K562 (cell line): ENCODE data around the gene COL23A1. TPM values are rescaled to one million over a fixed set of nuclear protein-coding genes. Genes with fewer than 3 reads are reported as not detected.

Experiments used
- ATAC-seq: fragments of 200-7000 bp; cut with Tn5 transposase; 3 replicates; pipeline ENCODE4 v1.9.1; 2020; ENCODE audit warnings: moderate library complexity
- BruUV-seq: library from RNA; stranded (reverse); fragments of 400-500 nt; replicated peaks from 2 replicates; lab custom pipeline; 2021; lab: Mats Ljungman, UMichigan
- CTCF ChIA-PET: fragments of 300-600 bp; formaldehyde crosslinking; extraction: SDS; loops from one replicate; lab custom pipeline; 2021; ENCODE audit warnings: low intra/inter-chr PET ratio; lab: Yijun Ruan, JAX
- POLR2A ChIA-PET: fragments of 300-600, 350-650 bp; sonication (Branson Sonifier 250); formaldehyde crosslinking; extraction: SDS; loops from one replicate; lab custom pipeline; 2021; ENCODE audit warnings: antibody characterized with exemption, inconsistent platforms; lab: Yijun Ruan, JAX
- DNase-seq, 4 experiments: peaks; one replicate each; pipeline versions ENCODE4 v3.0.0 to v3.0.0-alpha.2; 2011 to 2018; ENCODE audit warnings: low spot score in 3 of 4, mixed read lengths in 3 of 4; ENCODE audit errors: extremely low read depth in 1 of 4
- FAIRE-seq: peaks from 2 replicates; lab custom pipeline; 2011; peaks lifted over from hg19 to GRCh38; lab: Jason Lieb, UNC
- H2AFZ ChIP-seq: 2 replicates; pipeline ENCODE4 v1.6.0; 2011; ENCODE audit warnings: low read depth, low read length, control low read depth, inconsistent platforms
- H3K27ac ChIP-seq: fragments of 200-600 bp; 3 replicates; pipeline ENCODE4 v1.8.0; 2011; ENCODE audit warnings: low read depth, mild to moderate bottlenecking, control low read depth, inconsistent platforms, low read length, moderate library complexity, mixed read lengths; ENCODE audit errors: extremely low read depth
- H3K27me3 ChIP-seq, 2 experiments: fragments of 300-600 bp in 1 of 2; 2 replicates in 1 of 2; 3 replicates in 1 of 2; pipeline versions ENCODE4 v1.6.0 to v1.8.0; 2011; ENCODE audit warnings: inconsistent platforms in 2 of 2, low read length in 2 of 2, mild to moderate bottlenecking in 1 of 2, mixed read lengths in 1 of 2, moderate library complexity in 1 of 2; ENCODE audit not compliant: control insufficient read depth in 2 of 2, insufficient read depth in 2 of 2
- H3K36me3 ChIP-seq: fragments of 300-600 bp; 3 replicates; pipeline ENCODE4 v1.8.0; 2011; ENCODE audit warnings: mild to moderate bottlenecking, low read length, inconsistent platforms; ENCODE audit not compliant: control insufficient read depth, insufficient read depth
- H3K4me1 ChIP-seq, 2 experiments: fragments of 200-600 bp in 1 of 2; replicated peaks in 1 of 2; 2 replicates in 1 of 2; 3 replicates in 1 of 2; pipeline versions ENCODE4 v1.5.1 to v1.8.0; 2011; ENCODE audit warnings: inconsistent platforms in 2 of 2, low read length in 2 of 2, mild to moderate bottlenecking in 1 of 2, mixed read lengths in 1 of 2, moderate library complexity in 1 of 2; ENCODE audit not compliant: control insufficient read depth in 2 of 2, insufficient read depth in 2 of 2
- H3K4me2 ChIP-seq: 2 replicates; pipeline ENCODE4 v1.6.1; 2011; ENCODE audit warnings: low read length, control low read depth, inconsistent platforms, mixed read lengths; ENCODE audit not compliant: insufficient read depth
- H3K4me3 ChIP-seq: fragments of 200-600 bp; sonication (generic), shearing (Covaris generic); 2 replicates; pipeline ENCODE4 v1.5.1; 2016; ENCODE audit warnings: control low read depth, inconsistent platforms
- H3K79me2 ChIP-seq: fragments of 200-600 bp; 3 replicates; pipeline ENCODE4 v1.8.0; 2011; ENCODE audit warnings: low read length, inconsistent platforms; ENCODE audit not compliant: control insufficient read depth, insufficient read depth
- H3K9ac ChIP-seq, 2 experiments: 2 replicates each; pipeline versions ENCODE4 v1.6.0 to v1.6.1; 2011; ENCODE audit warnings: low read depth in 2 of 2, low read length in 2 of 2, control low read depth in 1 of 2, inconsistent platforms in 1 of 2, mild to moderate bottlenecking in 1 of 2, mixed read lengths in 1 of 2; ENCODE audit not compliant: insufficient read depth in 1 of 2
- H3K9me1 ChIP-seq: one replicate; pipeline ENCODE4 v1.6.0; 2011; ENCODE audit warnings: inconsistent platforms, mild to moderate bottlenecking, low read length, moderate library complexity; ENCODE audit not compliant: control insufficient read depth, insufficient read depth
- H3K9me3 ChIP-seq: replicated peaks from 2 replicates; pipeline ENCODE4 v1.5.1; 2011; ENCODE audit warnings: low read depth, low read length, inconsistent platforms; ENCODE audit not compliant: control insufficient read depth, insufficient read depth
- H4K20me1 ChIP-seq: replicated peaks from 2 replicates; pipeline ENCODE4 v1.6.1; 2011; ENCODE audit warnings: low read length, inconsistent platforms, mixed read lengths; ENCODE audit not compliant: control insufficient read depth, insufficient read depth
- DPF2 ChIP-seq: fragments of 450-650 bp; IDR thresholded peaks from 2 replicates; pipeline ENCODE4 v1.6.1; 2016
- EWSR1 ChIP-seq: fragments of 450-650 bp; IDR thresholded peaks from 2 replicates; pipeline ENCODE4 v1.6.1; 2018; ENCODE audit warnings: borderline replicate concordance, mild to moderate bottlenecking, low read depth, moderate library complexity; ENCODE audit not compliant: partially characterized antibody
- HMG20A ChIP-seq: fragments of 450-650 bp; formaldehyde crosslinking; conservative IDR thresholded peaks from 2 replicates; pipeline ENCODE4 v1.4.0; 2020; ENCODE audit warnings: mild to moderate bottlenecking, mixed read lengths
- KLF16 ChIP-seq: IDR thresholded peaks from 2 replicates; pipeline ENCODE4 v1.6.1; 2016; ENCODE audit warnings: antibody characterized with exemption
- NFE2 ChIP-seq: IDR thresholded peaks from 2 replicates; pipeline ENCODE4 v1.6.1; 2014; ENCODE audit warnings: antibody characterized with exemption, low read depth
- NUFIP1 ChIP-seq: fragments of 450-650 bp; IDR thresholded peaks from 2 replicates; pipeline ENCODE4 v1.6.1; 2018; ENCODE audit not compliant: partially characterized antibody
- POLR2B ChIP-seq: fragments of 450-650 bp; IDR thresholded peaks from 2 replicates; pipeline ENCODE4 v1.6.1; 2018; ENCODE audit warnings: low read depth; ENCODE audit not compliant: partially characterized antibody
- PURB ChIP-seq: sonication (generic); formaldehyde crosslinking; IDR thresholded peaks from 2 replicates; pipeline ENCODE4 v1.9.0; 2021; ENCODE audit warnings: low read depth, mild to moderate bottlenecking, missing genetic modification reagents
- RBM22 ChIP-seq: fragments of 200-400 bp; formaldehyde crosslinking; IDR thresholded peaks from 2 replicates; pipeline ENCODE4 v1.6.1; 2018; ENCODE audit warnings: low read length, low read depth; ENCODE audit not compliant: poor library complexity, severe bottlenecking
- SAFB2 ChIP-seq: fragments of 200-400 bp; formaldehyde crosslinking; IDR thresholded peaks from 2 replicates; pipeline ENCODE4 v1.6.1; 2018; ENCODE audit warnings: borderline replicate concordance, low read length, low read depth, moderate library complexity; ENCODE audit not compliant: severe bottlenecking
- SLC30A9 ChIP-seq: fragments of 250-450 bp; sonication (Bioruptor Pico); IDR thresholded peaks from 2 replicates; pipeline ENCODE4 v1.8.0; 2022; ENCODE audit warnings: mild to moderate bottlenecking, moderate library complexity
- SOX6 ChIP-seq: fragments of 450-650 bp; IDR thresholded peaks from 2 replicates; pipeline ENCODE4 v1.6.1; 2014; ENCODE audit warnings: mild to moderate bottlenecking
- STAG1 ChIP-seq: sonication (generic); formaldehyde crosslinking; IDR thresholded peaks from 2 replicates; pipeline ENCODE4 v1.5.0; 2020; ENCODE audit warnings: missing genetic modification reagents, borderline replicate concordance
- STAT5A ChIP-seq: IDR thresholded peaks from 2 replicates; pipeline ENCODE4 v1.6.1; 2012; ENCODE audit warnings: low read length, inconsistent platforms, borderline replicate concordance
- YBX1 ChIP-seq: fragments of 450-650 bp; IDR thresholded peaks from 2 replicates; pipeline ENCODE4 v1.7.1; 2016; ENCODE audit warnings: mild to moderate bottlenecking
- ZNF121 ChIP-seq: sonication (generic); formaldehyde crosslinking; conservative IDR thresholded peaks from 2 replicates; pipeline ENCODE4 v1.8.0; 2022; ENCODE audit warnings: missing genetic modification reagents
- ZNF384 ChIP-seq: IDR thresholded peaks from 2 replicates; pipeline ENCODE4 v1.6.1; 2012; ENCODE audit warnings: low read depth, low read length, improper control_type of control experiment
- ZNF699 ChIP-seq: fragments of 250-450 bp; sonication (Bioruptor Pico); IDR thresholded peaks from 2 replicates; pipeline ENCODE4 v1.8.0; 2021; ENCODE audit warnings: mild to moderate bottlenecking, moderate library complexity; ENCODE audit not compliant: insufficient replicate concordance
- ZNF778 ChIP-seq: fragments of 450-650 bp; formaldehyde crosslinking; IDR thresholded peaks from 2 replicates; pipeline ENCODE4 v1.4.0; 2020; ENCODE audit warnings: mild to moderate bottlenecking, moderate library complexity
- WGBS: fragments of 100-300 bp; shearing (Covaris generic); methylation state at CpG from one replicate; pipeline ENCODE4 v1.1.6; 2016; ENCODE audit warnings: low coverage, mixed read lengths; ENCODE audit not compliant: insufficient coverage; ENCODE audit errors: missing lambda C conversion rate; 5-methylcytosine and 5-hydroxymethylcytosine counted together
- in situ Hi-C: fragments of 300-500 bp; cut with MboI; formaldehyde crosslinking; loops from 4 replicates; pipeline ENCODE4 v1.15.0; 2018; ENCODE audit warnings: inconsistent platforms, mixed read lengths
- intact Hi-C: fragments of 100-400 bp; cut with micrococcal nuclease; formaldehyde crosslinking; loops from 2 replicates; pipeline ENCODE4 v1.14.2; 2022
- polyA plus RNA-seq, 8 experiments: library from polyadenylated mRNA; depleted of rRNA in 4 of 8; stranded (reverse) in 5 of 8; unstranded in 3 of 8; fragments of >200 nt; fragmentation: Nextera tagmentation in 2 of 8; fragmentation: Illumina TruSeq in 1 of 8; extraction: Ambion mirVana in 2 of 8; extraction: Trizol in 1 of 8; gene quantifications; 2 replicates each; pipeline versions ENCODE4 v1.2.1 to v1.2.3, GENCODE V29; 2011 to 2014; ENCODE audit warnings: inconsistent platforms in 1 of 8, missing spikeins in 1 of 8
- total RNA-seq, 7 experiments: library from RNA; depleted of rRNA in 6 of 7; stranded (reverse); fragments of >200 nt in 6 of 7; fragmentation: Illumina TruSeq in 2 of 7; extraction: Trizol in 2 of 7; gene quantifications; 2 replicates each; pipeline versions ENCODE4 v1.2.1 to v1.2.3, GENCODE V29; 2011 to 2021; ENCODE audit warnings: low replicate concordance in 1 of 7

COL23A1 gene
- total and polyA plus RNA-seq, 9 of the 15 experiments (the other 6 are each of a cell fraction or from before 2014, with no cell fraction given): 0.09 TPM; not detected in 8

- Histone ChIP-seq H3K4me3 (no peak overlapping the region), H3K9me3 (no peaks in the 10 kb centered on the region), H3K9ac (no peak overlapping the region), H3K27me3 (peaks cover 14 to 87% of the 10 kb centered on the region in 2 experiments; a peak in 3 of 5 replicates), H3K4me2 (no peak overlapping the region), H4K20me1 (no peaks in the 10 kb centered on the region), H3K9me1 (no peaks in the 10 kb centered on the region), H2AFZ (no peak overlapping the region), H3K4me1 (peaks cover 0 to 6% of the 10 kb centered on the region in 2 experiments; a peak in 1 of 5 replicates), H3K27ac (no peak overlapping the region), H3K79me2 (no peaks in the 10 kb centered on the region), H3K36me3 (no peaks in the 10 kb centered on the region)
- DNase-seq: no peak
- no peak for ATAC-seq
- TF ChIP-seq STAG1 (CRISPR knock-in tag): no peak
- no peak for TF ChIP-seq ZNF384
- TF ChIP-seq YBX1: no peak
- intact Hi-C loops: no loop called here
- ChIA-PET POLR2A (no interaction called here), CTCF (no interaction called here)
- BruUV-seq: no TSS peak
- WGBS: 0% methylated on average over 1 of the region's 1 CpG
- in situ Hi-C loops: no loop called here
- no peak for FAIRE-seq
Observed at GRCh38 chr5:178269499-178269898, 320.7 kb downstream of the COL23A1 start.

GRCh38 chr5:178267876-178268275 is 322.3 kb downstream of the COL23A1 start:
- Histone ChIP-seq H3K9me1 (no peaks in the 10 kb centered on the region), H4K20me1 (no peaks in the 10 kb centered on the region), H3K4me1 (peaks cover 0 to 6% of the 10 kb centered on the region in 2 experiments; a peak in 1 of 5 replicates), H3K9ac (no peak overlapping the region), H3K4me3 (no peak overlapping the region), H3K27me3 (peaks cover 9 to 71% of the 10 kb centered on the region in 2 experiments; a peak in 3 of 5 replicates), H3K27ac (no peak overlapping the region), H3K79me2 (no peaks in the 10 kb centered on the region), H3K36me3 (no peaks in the 10 kb centered on the region), H3K9me3 (no peaks in the 10 kb centered on the region), H3K4me2 (no peak overlapping the region), H2AFZ (no peak overlapping the region)
- DNase-seq (no peak), ATAC-seq (no peak; the same call in 2 of the 3 replicates), FAIRE-seq (no peak)
- 0% methylated on average over 8 of the region's 10 CpGs for WGBS
- ChIA-PET POLR2A (interaction anchor here (1.0 kb wide), 1 partner anchor 15 kb away, joined by 6 read pairs; no protein-coding TSS in a partner anchor), CTCF (interaction anchor here (0.6 kb wide), 1 partner anchor 462 kb away, joined by 3 read pairs; the partner anchor contains the start of gene ZNF354A)
- no TSS peak for BruUV-seq
- in situ Hi-C loops: no loop called here
- intact Hi-C loops: no loop called here
- TF ChIP-seq NUFIP1 (no peak), SAFB2 (no peak), NFE2 (no peak), KLF16 (no peak), STAT5A (no peak), RBM22 (no peak), ZNF699 (no peak), HMG20A (CRISPR knock-in tag) (no peak), SLC30A9 (CRISPR knock-in tag) (no peak), EWSR1 (no peak), DPF2 (no peak), SOX6 (no peak), ZNF121 (CRISPR knock-in tag) (no peak), POLR2B (no peak), ZNF778 (CRISPR knock-in tag) (no peak), PURB (CRISPR knock-in tag) (no peak)
